HG02610 (cell line): ENCODE data around the gene RAB10.
"Not testable (repeated sequence)": the region's sequence is repeated elsewhere in the genome, so short reads cannot be mapped to it uniquely, and the experiment has no call there.

ENCODE experiments used
- ATAC-seq: cut with Tn5 transposase; IDR thresholded peaks from one replicate; pipeline ENCODE4 v1.9.1; 2021; ENCODE audit warnings: mild to moderate bottlenecking, moderate library complexity; ENCODE audit not compliant: unreplicated experiment

The RAB10 gene

GRCh38 chr2:26086779-26087178 is 52.9 kb downstream of the RAB10 start:
- ATAC-seq = no peak

DNA sequence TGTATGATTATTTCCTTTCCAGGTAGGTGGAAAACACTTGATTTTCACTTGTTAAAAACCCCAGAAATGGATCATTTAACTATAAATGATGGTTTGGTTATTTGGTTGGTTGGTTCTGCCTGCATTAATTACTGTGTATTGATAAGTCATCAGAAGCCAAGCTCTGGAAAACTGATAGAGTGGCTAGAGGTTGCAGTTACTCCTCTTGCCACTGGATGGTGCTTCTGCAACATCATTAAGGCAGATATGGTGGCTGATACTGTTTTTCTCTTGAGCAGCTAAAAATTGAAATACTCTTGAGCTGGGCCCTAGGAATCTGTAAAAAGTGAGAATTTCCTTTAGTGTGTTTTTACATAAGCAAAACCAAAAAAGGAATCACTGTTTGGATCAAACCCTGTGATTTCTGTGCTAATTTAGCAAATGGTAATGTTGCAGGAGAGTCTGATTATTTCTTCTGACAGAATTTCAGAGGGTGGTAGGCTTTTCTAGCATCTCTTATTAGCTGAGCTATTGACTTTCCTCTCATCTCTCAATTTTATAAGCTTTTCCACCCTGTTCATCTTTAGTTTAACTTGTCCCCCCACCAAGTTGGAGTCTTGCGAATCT is 54.3 kb downstream of the RAB10 start:
- ATAC-seq = peak; percentile 40

- ATAC-seq = not testable (repeated sequence)
Measured at GRCh38 chr2:26088931-26089330, 55.0 kb downstream of the RAB10 start.

DNA sequence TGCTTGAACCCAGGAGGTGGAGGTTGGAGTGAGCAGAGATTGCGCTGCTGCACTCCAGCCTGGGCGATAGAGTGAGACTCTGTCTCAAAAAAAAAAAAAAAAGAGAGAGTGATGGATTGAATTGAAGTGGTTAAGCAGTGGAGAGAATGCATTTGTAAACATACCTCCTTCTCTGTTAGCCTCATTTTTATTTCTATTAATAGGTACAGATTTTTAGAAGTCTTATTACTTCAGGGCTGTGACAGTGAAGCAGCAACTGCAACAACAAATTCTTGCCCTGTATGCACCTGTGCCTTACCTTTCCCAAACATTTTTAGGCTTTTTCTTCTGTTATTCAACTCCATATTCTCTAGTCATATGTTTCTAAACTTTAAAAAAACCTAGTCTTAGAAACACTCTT is 55.5 kb downstream of the RAB10 start:
- no peak for ATAC-seq

GRCh38 chr2:26095758-26096157 is 61.9 kb downstream of the RAB10 start:
- ATAC-seq = no peak

DNA sequence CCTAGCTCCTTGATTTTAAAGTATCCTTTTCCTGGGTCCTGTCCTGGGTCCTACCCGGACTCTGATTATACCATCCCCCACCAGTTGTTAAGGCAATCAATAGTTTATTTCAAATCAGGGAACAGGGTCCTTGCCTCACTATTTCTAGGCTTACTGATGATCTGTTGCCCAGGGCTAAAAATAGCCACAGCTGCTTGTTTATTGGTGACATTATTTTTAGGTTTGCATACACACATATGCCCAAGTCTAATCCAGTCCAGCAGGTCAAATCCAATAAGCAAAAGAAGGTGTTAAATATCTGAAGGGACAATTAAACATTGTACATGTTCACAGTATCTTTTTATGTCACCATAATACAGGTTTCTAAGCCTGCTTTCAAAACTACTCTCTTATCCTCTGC is 66.0 kb downstream of the RAB10 start:
- ATAC-seq = no peak

DNA sequence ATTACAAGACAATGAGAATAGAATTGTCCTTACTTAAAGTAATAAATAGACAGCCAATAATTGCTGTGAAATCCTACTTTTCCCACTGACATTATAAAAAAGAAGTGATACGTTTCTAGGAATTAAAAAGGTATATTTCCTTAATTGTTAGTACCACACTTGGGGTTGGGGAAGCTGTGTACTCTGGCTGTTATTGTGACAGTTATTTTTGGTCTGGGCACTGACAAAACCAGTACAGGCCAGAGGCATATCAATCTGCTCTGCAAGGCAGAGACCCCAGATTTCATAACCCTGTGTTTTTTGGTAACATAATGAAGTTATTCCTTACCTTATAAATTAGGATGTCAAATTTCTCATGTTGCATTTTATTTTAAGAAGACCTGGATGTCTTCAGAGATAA is 66.5 kb downstream of the RAB10 start:
- ATAC-seq = no peak

DNA sequence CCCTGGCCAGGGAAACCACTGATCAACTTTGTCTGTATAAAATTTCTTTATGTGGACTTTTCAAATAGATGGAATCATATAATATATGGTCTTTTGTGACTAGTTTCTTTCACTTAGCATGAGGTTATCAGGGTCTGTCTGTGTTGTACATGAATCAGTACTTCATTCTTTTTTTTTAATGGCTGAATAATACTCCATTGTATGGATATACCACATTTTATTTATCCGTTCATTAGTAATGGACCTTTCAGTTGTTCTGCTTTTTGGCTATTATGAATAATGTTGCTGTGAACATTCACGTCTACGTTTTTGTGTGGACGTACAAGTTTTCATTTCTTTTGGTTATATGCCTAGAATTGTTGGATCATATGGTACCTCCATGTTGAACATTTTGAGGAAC is 69.9 kb downstream of the RAB10 start:
- ATAC-seq = no peak

DNA sequence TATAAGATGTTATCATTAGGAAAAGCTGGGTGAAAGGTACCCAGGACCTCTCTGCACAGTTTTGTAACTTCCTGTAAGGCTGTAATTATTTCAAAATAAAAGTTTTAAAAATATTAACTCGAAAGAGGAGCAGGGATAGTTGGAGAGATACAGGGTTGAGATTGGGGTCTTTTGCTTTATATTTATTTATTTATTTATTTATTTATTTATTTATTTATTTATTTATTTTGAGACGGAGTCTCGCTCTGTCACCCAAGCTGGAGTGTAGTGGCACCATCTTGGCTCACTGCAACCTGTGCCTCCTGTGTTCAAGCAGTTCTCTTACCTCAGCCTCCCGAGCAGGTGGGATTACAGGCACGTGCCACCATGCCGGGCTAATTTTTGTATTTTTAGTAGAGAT is 74.8 kb downstream of the RAB10 start:
- ATAC-seq = not testable (repeated sequence)

DNA sequence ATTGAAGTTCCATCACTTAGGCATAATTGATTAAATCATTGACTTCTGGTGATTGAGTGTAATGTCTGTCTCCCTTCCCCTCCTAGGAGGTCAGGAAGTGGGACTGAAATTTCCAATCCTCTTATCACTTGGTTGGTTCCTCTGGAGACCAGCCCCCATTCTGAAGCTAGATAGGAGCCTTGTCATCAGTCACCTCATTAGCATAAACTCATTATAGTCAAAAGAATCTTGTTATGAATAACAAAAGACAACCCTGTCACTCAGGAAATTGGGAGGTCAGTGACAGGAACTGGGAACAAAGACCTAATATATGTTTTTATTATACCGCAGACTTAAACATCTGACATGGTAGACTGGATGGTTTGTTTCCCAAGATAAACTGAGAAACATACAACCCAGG is 78.3 kb downstream of the RAB10 start:
- ATAC-seq = no peak

DNA sequence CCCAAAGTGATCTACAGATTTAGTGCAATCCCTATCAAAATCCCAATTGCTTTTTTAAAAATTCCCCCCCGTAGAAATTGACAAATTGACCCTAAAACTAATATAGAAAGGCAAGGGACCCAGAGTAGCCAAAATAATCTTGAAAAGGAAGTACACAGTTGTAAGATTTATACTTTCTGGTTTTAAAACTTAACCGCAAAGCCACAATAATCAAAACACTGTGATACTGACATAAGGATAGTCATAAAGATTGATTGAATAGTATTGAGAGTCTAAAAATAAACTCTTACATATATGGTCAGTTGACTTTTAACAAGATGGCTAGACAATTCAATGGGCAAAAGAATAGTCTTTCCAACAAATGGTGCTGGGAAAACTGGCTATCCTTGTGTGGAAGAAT is 80.3 kb downstream of the RAB10 start:
- no peak for ATAC-seq

GRCh38 chr2:26118682-26119081 is 84.8 kb downstream of the RAB10 start:
- no peak for ATAC-seq

DNA sequence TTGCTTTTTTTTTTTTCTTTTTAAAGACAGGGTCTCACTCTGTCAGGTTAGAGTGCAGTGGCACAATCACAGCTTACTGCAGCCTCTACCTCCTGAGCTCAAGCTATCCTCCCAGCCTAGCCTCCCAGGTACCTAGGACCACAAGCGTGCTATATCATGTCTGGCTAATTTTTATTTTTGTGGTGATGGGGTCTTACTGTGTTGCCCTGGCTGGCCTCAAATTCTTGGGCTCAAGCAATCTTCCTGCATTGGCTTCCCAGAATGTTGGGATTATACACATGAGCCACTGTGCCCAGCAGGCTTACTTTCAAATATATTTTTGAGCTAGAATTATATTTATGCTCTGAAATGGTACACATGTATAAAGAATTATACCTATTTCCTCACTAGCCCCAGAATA is 85.6 kb downstream of the RAB10 start:
- no peak for ATAC-seq

DNA sequence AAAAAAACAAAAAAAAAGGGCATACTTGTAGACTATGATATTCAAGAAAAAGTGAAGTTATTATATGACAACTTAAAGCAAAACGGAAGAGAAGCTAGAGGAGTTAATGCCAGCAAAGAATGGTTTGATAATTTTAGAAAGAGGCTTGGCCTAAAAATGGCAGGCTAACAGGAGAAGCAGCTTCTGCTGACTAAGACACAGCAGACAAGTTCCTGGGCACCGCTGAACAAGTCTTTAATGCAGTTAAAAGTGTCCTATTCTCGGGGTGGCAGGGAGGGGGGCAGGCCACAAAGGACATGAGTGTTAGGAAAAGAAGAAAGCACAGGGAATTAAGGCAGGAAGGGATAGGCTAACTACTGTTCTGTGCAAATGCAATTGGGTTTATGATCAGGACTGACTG is 88.7 kb downstream of the RAB10 start:
- no peak for ATAC-seq

GRCh38 chr2:26123426-26123825 is 89.5 kb downstream of the RAB10 start:
- no peak for ATAC-seq

DNA sequence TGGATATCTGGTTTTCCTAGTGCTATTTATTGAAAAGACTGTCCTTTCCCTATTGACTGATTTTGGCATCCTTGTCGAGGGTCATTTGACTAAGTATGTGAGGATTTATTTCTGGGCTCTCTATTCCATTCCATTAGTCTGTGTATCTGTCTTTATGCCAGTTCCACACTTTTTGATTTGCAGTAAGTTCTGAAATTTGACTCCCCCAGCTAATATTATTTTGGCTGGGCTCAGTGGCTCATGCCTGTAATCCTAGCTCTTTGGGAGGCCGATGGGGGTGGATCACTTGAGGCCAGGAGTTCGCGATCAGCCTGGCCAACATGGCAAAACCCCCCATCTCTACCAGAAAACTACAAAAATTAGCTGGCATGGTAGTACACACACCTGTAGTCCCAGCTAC is 92.2 kb downstream of the RAB10 start:
- no peak for ATAC-seq

- ATAC-seq = no peak
Measured at GRCh38 chr2:26128176-26128575, 94.3 kb downstream of the RAB10 start.

GRCh38 chr2:26130763-26131162 is 96.9 kb downstream of the RAB10 start:
- no peak for ATAC-seq

DNA sequence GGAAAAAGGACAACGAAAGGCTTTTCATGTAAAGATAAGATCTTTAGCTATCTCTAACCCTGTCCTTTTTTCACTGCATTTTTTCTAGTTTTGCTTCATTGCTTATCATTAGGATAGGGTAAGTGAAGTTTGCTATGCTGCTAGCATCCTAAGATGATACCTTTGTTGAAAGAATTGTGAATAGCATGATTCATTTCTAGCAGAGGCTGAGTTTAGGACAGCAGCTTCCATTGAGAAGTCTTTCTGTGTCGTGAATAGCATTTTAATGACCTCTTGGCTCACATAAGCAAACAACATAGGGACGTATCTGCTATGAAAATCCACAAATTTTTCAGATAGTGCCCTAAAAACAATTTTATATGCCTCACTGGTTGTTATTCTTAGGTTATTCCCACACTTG is 102.6 kb downstream of the RAB10 start:
- no peak for ATAC-seq

DNA sequence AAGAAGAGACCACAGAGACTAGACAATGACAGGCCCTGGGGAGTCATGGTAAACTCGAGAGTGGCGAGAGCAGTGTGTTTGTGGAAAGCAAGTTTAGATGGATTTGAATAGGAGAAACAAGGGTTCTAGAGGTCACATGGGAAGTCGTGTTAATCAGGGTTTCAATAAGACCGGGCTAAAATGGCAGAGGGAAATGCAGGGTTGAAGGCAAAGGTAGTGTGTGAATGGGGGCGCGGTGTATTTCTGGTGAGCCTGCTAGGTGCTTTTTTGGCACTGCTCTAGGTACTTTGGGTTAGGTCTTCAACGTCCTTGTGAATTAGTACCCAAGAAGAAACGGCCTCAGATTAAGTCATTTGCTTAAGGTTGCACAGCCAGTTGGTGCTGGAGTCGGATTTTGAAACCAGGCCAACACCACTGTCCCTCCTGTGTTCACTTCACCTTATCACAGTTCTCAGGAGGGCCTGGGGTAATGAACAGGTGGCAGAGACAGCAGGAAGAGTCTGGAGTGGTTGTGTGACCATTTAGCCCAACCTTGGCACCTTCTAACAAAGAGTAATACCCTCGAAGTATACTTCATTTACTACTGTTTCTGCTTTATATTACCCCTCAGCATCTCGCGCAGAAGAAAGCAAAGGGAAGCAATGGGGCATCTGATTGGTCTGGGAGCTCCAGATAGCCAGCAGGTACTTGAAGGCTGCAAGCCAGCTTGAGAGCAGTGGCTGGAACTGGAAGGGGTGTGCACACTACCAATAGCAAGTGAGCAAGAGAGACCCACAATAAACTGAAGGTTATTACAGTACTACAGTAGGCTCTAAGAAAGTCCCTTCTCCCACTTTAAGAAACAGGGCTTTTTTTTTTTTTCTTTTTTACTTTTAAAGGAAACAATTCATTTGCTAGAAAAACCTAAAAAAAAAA is 105.6 kb downstream of the RAB10 start:
- no peak for ATAC-seq

GRCh38 chr2:26141145-26141769 is 107.4 kb downstream of the RAB10 start:
- no peak for ATAC-seq

DNA sequence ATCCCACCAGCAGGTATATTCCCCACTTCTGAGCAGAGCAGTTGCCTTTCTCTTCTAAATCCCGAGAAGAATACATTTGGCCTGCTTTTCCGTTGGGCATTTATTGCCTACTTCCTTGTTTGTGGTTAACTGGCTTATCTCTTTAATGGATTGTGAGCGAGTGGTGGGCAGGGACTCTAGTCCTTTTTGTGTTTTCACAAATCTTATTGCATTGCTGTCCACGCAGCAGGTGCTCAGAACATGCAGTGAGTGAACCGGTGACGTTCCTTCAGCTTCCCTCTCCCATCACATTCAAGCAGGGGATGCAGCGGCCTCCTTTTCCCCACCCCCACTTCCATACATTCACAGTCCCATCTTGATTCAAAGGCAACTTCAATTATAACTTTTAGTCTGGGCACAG is 110.1 kb downstream of the RAB10 start:
- no peak for ATAC-seq
